WI38 (cell line): ENCODE results near the gene PIK3R3.

Source experiments
- H3K4me3 ChIP-seq: 2 replicates; pipeline ENCODE4 v1.5.1; 2011; ENCODE audit warnings: low read depth, mild to moderate bottlenecking, control low read depth, low read length
- TF ChIP-seq, protein P1 (sequence below): IDR thresholded peaks from 2 replicates; pipeline ENCODE4 v1.5.1; 2012; ENCODE audit warnings: low read depth, mild to moderate bottlenecking, control low read depth, low read length

Gene PIK3R3

GRCh38 chr1:46086576-46086975, 45.9 kb downstream of the PIK3R3 start:
- TF ChIP-seq, protein P1, sequence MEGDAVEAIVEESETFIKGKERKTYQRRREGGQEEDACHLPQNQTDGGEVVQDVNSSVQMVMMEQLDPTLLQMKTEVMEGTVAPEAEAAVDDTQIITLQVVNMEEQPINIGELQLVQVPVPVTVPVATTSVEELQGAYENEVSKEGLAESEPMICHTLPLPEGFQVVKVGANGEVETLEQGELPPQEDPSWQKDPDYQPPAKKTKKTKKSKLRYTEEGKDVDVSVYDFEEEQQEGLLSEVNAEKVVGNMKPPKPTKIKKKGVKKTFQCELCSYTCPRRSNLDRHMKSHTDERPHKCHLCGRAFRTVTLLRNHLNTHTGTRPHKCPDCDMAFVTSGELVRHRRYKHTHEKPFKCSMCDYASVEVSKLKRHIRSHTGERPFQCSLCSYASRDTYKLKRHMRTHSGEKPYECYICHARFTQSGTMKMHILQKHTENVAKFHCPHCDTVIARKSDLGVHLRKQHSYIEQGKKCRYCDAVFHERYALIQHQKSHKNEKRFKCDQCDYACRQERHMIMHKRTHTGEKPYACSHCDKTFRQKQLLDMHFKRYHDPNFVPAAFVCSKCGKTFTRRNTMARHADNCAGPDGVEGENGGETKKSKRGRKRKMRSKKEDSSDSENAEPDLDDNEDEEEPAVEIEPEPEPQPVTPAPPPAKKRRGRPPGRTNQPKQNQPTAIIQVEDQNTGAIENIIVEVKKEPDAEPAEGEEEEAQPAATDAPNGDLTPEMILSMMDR = no peak
- no peak overlapping the region for H3K4me3 ChIP-seq

GRCh38 chr1:46084553-46085451, 47.6 kb downstream of the PIK3R3 start:
- H3K4me3 ChIP-seq = no peak overlapping the region

DNA sequence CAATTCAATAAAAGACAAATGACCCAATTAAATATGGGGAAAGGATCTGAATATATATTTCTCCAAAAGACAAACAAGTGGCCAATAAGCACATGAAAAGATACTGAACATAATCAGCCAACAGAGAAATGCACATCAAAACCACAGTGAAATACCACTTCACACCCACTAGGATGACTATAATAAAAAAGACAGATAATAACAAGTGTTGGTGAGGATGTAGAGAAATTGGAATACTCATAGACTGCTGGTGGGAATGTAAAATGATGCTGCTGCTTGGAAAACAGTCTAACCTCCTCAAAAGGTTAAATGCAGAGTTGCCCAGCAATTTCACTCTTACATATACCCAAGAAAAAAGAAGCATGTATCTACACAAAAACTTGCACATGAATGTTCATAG, 48.9 kb downstream of the PIK3R3 start:
- TF ChIP-seq, protein P1 = no peak
- no peak overlapping the region for H3K4me3 ChIP-seq

More at GRCh38 chr1:46084553-46085451, 47.6 kb downstream of the PIK3R3 start:
- TF ChIP-seq, protein P1 = no peak

DNA sequence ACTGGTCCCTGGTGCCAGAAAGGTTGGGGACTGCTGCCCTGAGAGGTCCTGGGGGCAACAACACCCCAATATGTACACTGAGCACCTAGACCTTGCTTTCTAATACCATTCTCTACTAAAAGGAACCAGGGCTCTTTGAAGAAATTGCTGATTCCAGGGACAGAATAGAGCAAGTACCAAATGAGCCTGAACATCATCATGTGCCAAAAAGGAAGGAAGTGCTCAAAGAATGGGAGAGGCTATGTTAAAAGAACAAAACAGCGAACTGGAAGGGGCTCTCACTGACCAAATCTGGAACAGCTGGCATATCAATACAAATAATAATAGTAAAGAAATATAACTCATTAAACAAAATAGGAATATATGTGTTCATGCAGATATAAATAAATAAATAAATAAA, 50.8 kb downstream of the PIK3R3 start:
- no peak overlapping the region for H3K4me3 ChIP-seq
- TF ChIP-seq, protein P1 = no peak

DNA sequence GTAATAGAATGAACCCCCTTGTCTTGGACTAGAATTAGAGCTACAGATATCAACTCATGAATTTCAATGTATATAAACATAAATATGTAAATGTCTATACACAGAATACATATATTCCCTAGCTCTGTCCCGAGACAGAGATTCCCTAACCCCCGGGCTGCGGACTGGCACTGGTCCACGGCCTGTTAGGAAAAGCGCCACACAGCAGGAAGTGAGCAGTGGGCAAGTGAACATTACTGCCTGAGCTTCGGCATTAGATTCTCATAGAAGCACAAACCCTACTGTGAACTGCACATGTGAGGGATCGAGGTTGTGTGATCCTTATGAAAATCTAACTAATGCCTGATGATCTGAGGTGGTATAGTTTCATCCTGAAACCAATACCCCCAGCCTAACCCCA, 51.2 kb downstream of the PIK3R3 start:
- TF ChIP-seq, protein P1 = no peak
- no peak overlapping the region for H3K4me3 ChIP-seq

DNA sequence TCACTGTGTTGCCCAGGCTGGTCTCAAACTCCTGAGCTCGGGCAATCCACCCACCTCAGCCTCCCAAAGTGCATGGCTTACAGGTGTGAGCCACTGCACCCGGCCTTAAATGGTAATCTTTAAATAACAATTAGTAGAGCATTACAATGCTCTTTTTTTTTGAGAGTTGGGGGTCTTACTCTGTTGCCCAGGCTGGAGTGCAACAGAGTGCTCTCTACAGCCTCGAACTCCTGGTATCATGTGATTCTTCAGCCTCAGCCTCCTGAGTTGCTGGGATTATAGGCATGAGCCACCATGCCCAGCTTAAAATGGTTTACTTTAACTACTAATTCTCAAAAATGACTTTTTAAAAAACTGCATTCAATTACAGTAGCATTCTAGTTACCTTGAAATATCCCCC, 52.2 kb downstream of the PIK3R3 start:
- TF ChIP-seq, protein P1 = no peak

GRCh38 chr1:46077644-46078043, 54.8 kb downstream of the PIK3R3 start:
- TF ChIP-seq, protein P1 = no peak
- H3K4me3 ChIP-seq = no peak overlapping the region

More for the DNA sequence above, 52.2 kb downstream of the PIK3R3 start:
- no peak overlapping the region for H3K4me3 ChIP-seq
